ENCODE data around the gene MAPKAPK5.

Gene MAPKAPK5

DNA sequence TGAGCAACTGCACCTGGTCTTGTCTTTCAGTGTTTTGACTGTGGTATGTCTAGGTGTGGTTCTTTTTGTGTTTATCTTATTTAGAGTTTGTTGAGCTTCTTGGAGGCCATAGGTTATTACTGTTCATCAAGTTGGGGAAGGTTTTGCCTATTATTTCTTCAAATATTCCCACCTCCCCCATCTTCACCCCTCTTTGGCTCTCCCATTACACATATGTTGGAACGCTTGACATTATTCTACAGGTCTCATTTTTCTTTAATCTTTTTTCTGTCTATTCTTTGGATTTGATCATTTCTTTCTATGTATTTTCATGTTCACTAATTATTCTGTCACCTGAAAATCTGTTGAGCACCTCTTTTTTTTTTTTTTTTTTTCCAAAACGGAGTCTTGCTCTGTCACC is 16.2 kb downstream of the MAPKAPK5 start:
- H3K27me3 ChIP-seq (ENCODE audit: insufficient read depth, low read length, poor library complexity): no peaks in the 10 kb centered on the region
- H3K27ac ChIP-seq (ENCODE audit: low read length): no peak overlapping the region
- TF ChIP-seq, protein P1, sequence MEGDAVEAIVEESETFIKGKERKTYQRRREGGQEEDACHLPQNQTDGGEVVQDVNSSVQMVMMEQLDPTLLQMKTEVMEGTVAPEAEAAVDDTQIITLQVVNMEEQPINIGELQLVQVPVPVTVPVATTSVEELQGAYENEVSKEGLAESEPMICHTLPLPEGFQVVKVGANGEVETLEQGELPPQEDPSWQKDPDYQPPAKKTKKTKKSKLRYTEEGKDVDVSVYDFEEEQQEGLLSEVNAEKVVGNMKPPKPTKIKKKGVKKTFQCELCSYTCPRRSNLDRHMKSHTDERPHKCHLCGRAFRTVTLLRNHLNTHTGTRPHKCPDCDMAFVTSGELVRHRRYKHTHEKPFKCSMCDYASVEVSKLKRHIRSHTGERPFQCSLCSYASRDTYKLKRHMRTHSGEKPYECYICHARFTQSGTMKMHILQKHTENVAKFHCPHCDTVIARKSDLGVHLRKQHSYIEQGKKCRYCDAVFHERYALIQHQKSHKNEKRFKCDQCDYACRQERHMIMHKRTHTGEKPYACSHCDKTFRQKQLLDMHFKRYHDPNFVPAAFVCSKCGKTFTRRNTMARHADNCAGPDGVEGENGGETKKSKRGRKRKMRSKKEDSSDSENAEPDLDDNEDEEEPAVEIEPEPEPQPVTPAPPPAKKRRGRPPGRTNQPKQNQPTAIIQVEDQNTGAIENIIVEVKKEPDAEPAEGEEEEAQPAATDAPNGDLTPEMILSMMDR (IDR thresholded peaks at IDR 0.05; ENCODE audit: borderline replicate concordance, extremely low read depth, low read length, poor library complexity, severe bottlenecking): no peak
- no peak for TF ChIP-seq EZH2 (IDR thresholded peaks at IDR 0.05; ENCODE audit: borderline replicate concordance, low read depth, low read length, severe bottlenecking)
- no peaks in the 10 kb centered on the region for H3K4me1 ChIP-seq (ENCODE audit: insufficient read depth, low read length)
- peaks cover 28% of the 10 kb centered on the region; the same call in 1 of the 2 replicates for H4K20me1 ChIP-seq (ENCODE audit: insufficient read depth, low read length)
- no peak for DNase-seq
- no peak overlapping the region for H3K9ac ChIP-seq (ENCODE audit: low read depth, low read length)
- no peak overlapping the region for H3K4me2 ChIP-seq (ENCODE audit: insufficient read depth, low read length)
- H3K36me3 ChIP-seq (ENCODE audit: insufficient read depth, low read length): no peaks in the 10 kb centered on the region; the same call in 1 of the 2 replicates
- H3K79me2 ChIP-seq (ENCODE audit: insufficient read depth, low read length): peaks cover 94% of the 10 kb centered on the region
- no peak for ATAC-seq (ENCODE audit: insufficient read depth, low read depth)
- no peak overlapping the region for H3K4me3 ChIP-seq (ENCODE audit: low read depth in 1 of 2, low read length in 2 of 2)
- H3K9me3 ChIP-seq (ENCODE audit: insufficient read depth, low read length, severe bottlenecking): no peaks in the 10 kb centered on the region
- no peak overlapping the region for H2AFZ ChIP-seq (ENCODE audit: low read depth, low read length)

DNA sequence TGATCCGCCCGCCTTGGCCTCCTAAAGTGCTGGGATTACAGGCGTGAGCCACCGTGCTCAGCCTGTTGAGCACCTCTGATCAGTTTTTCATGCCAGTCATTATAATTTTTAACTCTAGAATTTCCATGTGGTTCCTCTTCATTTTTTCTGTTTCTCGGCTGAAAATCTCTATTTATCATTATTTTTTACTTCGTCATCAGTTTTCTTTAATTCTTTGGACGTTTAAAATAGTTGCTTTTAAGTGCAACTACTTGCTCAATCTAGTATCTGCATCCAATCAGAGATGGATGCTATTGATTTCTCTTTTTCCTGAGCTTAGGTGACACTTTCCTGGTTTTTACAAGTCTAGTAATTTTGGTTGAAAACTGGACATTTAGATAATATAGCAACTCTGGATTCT is 16.8 kb downstream of the MAPKAPK5 start:
- Histone ChIP-seq H3K4me2 (ENCODE audit: insufficient read depth, low read length) (no peak overlapping the region), H3K36me3 (ENCODE audit: insufficient read depth, low read length) (no peaks in the 10 kb centered on the region; the same call in 1 of the 2 replicates), H3K27ac (ENCODE audit: low read length) (no peak overlapping the region), H3K4me1 (ENCODE audit: insufficient read depth, low read length) (no peaks in the 10 kb centered on the region), H3K27me3 (ENCODE audit: insufficient read depth, low read length, poor library complexity) (no peaks in the 10 kb centered on the region), H3K4me3 (ENCODE audit: low read depth in 1 of 2, low read length in 2 of 2) (no peak overlapping the region), H4K20me1 (ENCODE audit: insufficient read depth, low read length) (peaks cover 30% of the 10 kb centered on the region; the same call in 1 of the 2 replicates), H3K79me2 (ENCODE audit: insufficient read depth, low read length) (peaks cover 94% of the 10 kb centered on the region), H2AFZ (ENCODE audit: low read depth, low read length) (no peak overlapping the region), H3K9ac (ENCODE audit: low read depth, low read length) (no peak overlapping the region), H3K9me3 (ENCODE audit: insufficient read depth, low read length, severe bottlenecking) (no peaks in the 10 kb centered on the region)
- DNase-seq (no peak), ATAC-seq (ENCODE audit: insufficient read depth, low read depth) (no peak)
- no peak for TF ChIP-seq EZH2 (IDR thresholded peaks at IDR 0.05; ENCODE audit: borderline replicate concordance, low read depth, low read length, severe bottlenecking)
- TF ChIP-seq, protein P1 (IDR thresholded peaks at IDR 0.05; ENCODE audit: borderline replicate concordance, extremely low read depth, low read length, poor library complexity, severe bottlenecking): no peak

- DNase-seq (no peak), ATAC-seq (ENCODE audit: insufficient read depth, low read depth) (no peak)
- Histone ChIP-seq H3K4me3 (ENCODE audit: low read depth in 1 of 2, low read length in 2 of 2) (no peak overlapping the region), H4K20me1 (ENCODE audit: insufficient read depth, low read length) (peaks cover 24% of the 10 kb centered on the region; the same call in 1 of the 2 replicates), H3K4me2 (ENCODE audit: insufficient read depth, low read length) (no peak overlapping the region), H3K4me1 (ENCODE audit: insufficient read depth, low read length) (no peaks in the 10 kb centered on the region), H3K9ac (ENCODE audit: low read depth, low read length) (no peak overlapping the region), H3K27me3 (ENCODE audit: insufficient read depth, low read length, poor library complexity) (no peaks in the 10 kb centered on the region), H3K79me2 (ENCODE audit: insufficient read depth, low read length) (peaks cover 51% of the 10 kb centered on the region), H3K36me3 (ENCODE audit: insufficient read depth, low read length) (peaks cover 49% of the 10 kb centered on the region), H3K27ac (ENCODE audit: low read length) (no peak overlapping the region), H2AFZ (ENCODE audit: low read depth, low read length) (no peak overlapping the region), H3K9me3 (ENCODE audit: insufficient read depth, low read length, severe bottlenecking) (no peaks in the 10 kb centered on the region)
- TF ChIP-seq, protein P1 (IDR thresholded peaks at IDR 0.05; ENCODE audit: borderline replicate concordance, extremely low read depth, low read length, poor library complexity, severe bottlenecking): no peak
- no peak for TF ChIP-seq EZH2 (IDR thresholded peaks at IDR 0.05; ENCODE audit: borderline replicate concordance, low read depth, low read length, severe bottlenecking)
These were observed 22.9 kb downstream of the MAPKAPK5 start for GRCh38 chr12:111864913-111865312.

GRCh38 chr12:111867531-111867930 is 25.5 kb downstream of the MAPKAPK5 start:
- Histone ChIP-seq H3K79me2 (ENCODE audit: insufficient read depth, low read length) (peaks cover 27% of the 10 kb centered on the region), H3K36me3 (ENCODE audit: insufficient read depth, low read length) (peaks cover 75% of the 10 kb centered on the region)

More at GRCh38 chr12:111867531-111867930, 25.5 kb downstream of the MAPKAPK5 start:
- TF ChIP-seq, protein P1 (IDR thresholded peaks at IDR 0.05; ENCODE audit: borderline replicate concordance, extremely low read depth, low read length, poor library complexity, severe bottlenecking): no peak
- no peak for TF ChIP-seq EZH2 (IDR thresholded peaks at IDR 0.05; ENCODE audit: borderline replicate concordance, low read depth, low read length, severe bottlenecking)
- Histone ChIP-seq H2AFZ (ENCODE audit: low read depth, low read length) (no peak overlapping the region), H3K9ac (ENCODE audit: low read depth, low read length) (no peak overlapping the region), H3K27me3 (ENCODE audit: insufficient read depth, low read length, poor library complexity) (no peaks in the 10 kb centered on the region), H3K27ac (ENCODE audit: low read length) (no peak overlapping the region), H3K4me3 (ENCODE audit: low read depth in 1 of 2, low read length in 2 of 2) (no peak overlapping the region), H3K9me3 (ENCODE audit: insufficient read depth, low read length, severe bottlenecking) (no peaks in the 10 kb centered on the region), H3K4me2 (ENCODE audit: insufficient read depth, low read length) (no peak overlapping the region), H4K20me1 (ENCODE audit: insufficient read depth, low read length) (peaks cover 14% of the 10 kb centered on the region; the same call in 1 of the 2 replicates), H3K4me1 (ENCODE audit: insufficient read depth, low read length) (no peaks in the 10 kb centered on the region)
- DNase-seq (no peak), ATAC-seq (ENCODE audit: insufficient read depth, low read depth) (no peak)

All from DND-41 (cell line).